GM12892 (cell line): Measurements from ENCODE around the gene WNT9B.

Experiments
- POLR2A ChIP-seq: IDR thresholded peaks from 2 replicates; pipeline ENCODE4 v1.6.1; 2011; ENCODE audit warnings: low read depth, low read length, control low read depth
- POLR2AphosphoS5 ChIP-seq: IDR thresholded peaks from 2 replicates; pipeline ENCODE4 v1.6.1; 2011; ENCODE audit warnings: low read depth, low read length, control low read depth

DNA sequence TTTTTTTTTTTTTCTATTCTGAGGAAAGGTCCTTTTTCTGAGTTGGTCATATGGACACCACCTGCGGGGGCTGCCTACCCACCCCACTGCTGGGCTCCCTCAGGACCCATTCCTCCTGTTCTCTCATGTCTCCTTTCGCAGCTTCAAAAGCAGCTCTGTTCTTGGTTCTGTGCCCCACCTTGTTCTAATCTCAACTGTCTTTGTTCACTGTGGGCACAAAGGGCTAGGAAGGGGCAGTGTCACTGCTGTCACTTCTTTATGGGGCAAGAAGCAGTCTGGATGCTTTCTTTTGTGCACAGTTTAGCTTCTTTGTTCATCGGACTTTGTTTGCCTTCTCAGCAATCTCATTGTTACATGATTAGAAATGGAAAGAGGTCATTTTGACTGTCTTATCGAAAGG, 78.7 kb downstream of the WNT9B start:
- TF ChIP-seq POLR2A (no peak), POLR2AphosphoS5 (no peak)
